AG09309 (cell line): ENCODE data around the gene PHPT1.

Experiments
- DNase-seq: peaks from one replicate; pipeline ENCODE4 v3.0.0-alpha.2; 2010; ENCODE audit warnings: low read depth
- H3K4me3 ChIP-seq: 2 replicates; pipeline ENCODE4 v1.5.1; 2011; ENCODE audit warnings: mild to moderate bottlenecking, low read depth, low read length, moderate library complexity; ENCODE audit not compliant: control insufficient read depth
- CTCF ChIP-seq: IDR thresholded peaks from 2 replicates; pipeline ENCODE4 v1.5.1; 2011; ENCODE audit warnings: mild to moderate bottlenecking, low read depth, low read length, inconsistent platforms; ENCODE audit not compliant: insufficient read depth, control insufficient read depth; ENCODE audit errors: missing control alignments

Gene PHPT1

GRCh38 chr9:136814725-136815421 is 34.3 kb upstream of the PHPT1 start:
- TF ChIP-seq CTCF, result no peak
- no peak overlapping the region for H3K4me3 ChIP-seq
- DNase-seq, result no peak

GRCh38 chr9:136815422-136815782 is 33.8 kb upstream of the PHPT1 start:
- no peak for TF ChIP-seq CTCF
- H3K4me3 ChIP-seq, result no peak overlapping the region
- DNase-seq, result no peak

GRCh38 chr9:136820971-136821825 is 28.0 kb upstream of the PHPT1 start:
- no peak for DNase-seq
- no peak for TF ChIP-seq CTCF
- H3K4me3 ChIP-seq, result no peak overlapping the region

GRCh38 chr9:136821826-136822544 is 27.2 kb upstream of the PHPT1 start:
- DNase-seq, result no peak
- no peak overlapping the region for H3K4me3 ChIP-seq
- no peak for TF ChIP-seq CTCF

- TF ChIP-seq CTCF, result no peak
- no peak overlapping the region for H3K4me3 ChIP-seq
- no peak for DNase-seq
Observed at GRCh38 chr9:136823136-136824046, 25.8 kb upstream of the PHPT1 start.
